K562 (cell line): ENCODE measurements around the gene NAIF1. TPM values are rescaled to one million over a fixed set of nuclear protein-coding genes. Genes with fewer than 3 reads are reported as not detected.
A peak's percentile ranks its signal among the peaks of the same experiment; 100 is the strongest.

Experiments
- EHMT2 ChIP-seq: fragments of 450-650 bp; IDR thresholded peaks from 2 replicates; pipeline ENCODE4 v1.6.1; 2018; ENCODE audit warnings: antibody characterized with exemption
- FOXK1 ChIP-seq: sonication (generic); formaldehyde crosslinking; IDR thresholded peaks from 2 replicates; pipeline ENCODE4 v1.8.0; 2022; ENCODE audit warnings: missing genetic modification reagents, mild to moderate bottlenecking, borderline replicate concordance
- GABPB1 ChIP-seq: sonication (generic); formaldehyde crosslinking; IDR thresholded peaks from 2 replicates; pipeline ENCODE4 v1.8.0; 2022; ENCODE audit warnings: mild to moderate bottlenecking, missing genetic modification reagents
- MYNN ChIP-seq, 2 experiments: sonication (generic); formaldehyde crosslinking in 1 of 2; IDR thresholded peaks; 2 replicates each; pipeline versions ENCODE4 v1.5.0 to v1.6.1; 2016 to 2020; ENCODE audit warnings: antibody characterized with exemption in 1 of 2, missing genetic modification reagents in 1 of 2
- NFYB ChIP-seq: IDR thresholded peaks from 2 replicates; pipeline ENCODE4 v1.6.1; 2011; ENCODE audit warnings: mild to moderate bottlenecking, moderate library complexity; ENCODE audit not compliant: insufficient read length; ENCODE audit errors: extremely low read depth
- SMAD3 ChIP-seq: fragments of 450-650 bp; formaldehyde crosslinking; conservative IDR thresholded peaks from 2 replicates; pipeline ENCODE4 v1.4.0; 2020; ENCODE audit warnings: mild to moderate bottlenecking
- STAT5B ChIP-seq: fragments of 250-450 bp; sonication (Bioruptor Pico); IDR thresholded peaks from 2 replicates; pipeline ENCODE4 v1.8.0; 2021; ENCODE audit warnings: mild to moderate bottlenecking, inconsistent platforms
- ZFP1 ChIP-seq: fragments of 450-650 bp; formaldehyde crosslinking; IDR thresholded peaks from 2 replicates; pipeline ENCODE4 v1.4.0; 2020; ENCODE audit warnings: mild to moderate bottlenecking, mixed read lengths
- polyA plus RNA-seq, 8 experiments: library from polyadenylated mRNA; depleted of rRNA in 4 of 8; stranded (reverse) in 5 of 8; unstranded in 3 of 8; fragments of >200 nt; fragmentation: Nextera tagmentation in 2 of 8; fragmentation: Illumina TruSeq in 1 of 8; extraction: Ambion mirVana in 2 of 8; extraction: Trizol in 1 of 8; gene quantifications; 2 replicates each; pipeline versions ENCODE4 v1.2.1 to v1.2.3, GENCODE V29; 2011 to 2014; ENCODE audit warnings: inconsistent platforms in 1 of 8, missing spikeins in 1 of 8
- total RNA-seq, 7 experiments: library from RNA; depleted of rRNA in 6 of 7; stranded (reverse); fragments of >200 nt in 6 of 7; fragmentation: Illumina TruSeq in 2 of 7; extraction: Trizol in 2 of 7; gene quantifications; 2 replicates each; pipeline versions ENCODE4 v1.2.1 to v1.2.3, GENCODE V29; 2011 to 2021; ENCODE audit warnings: low replicate concordance in 1 of 7
- TF ChIP-seq, protein P1 (sequence below): sonication (generic); formaldehyde crosslinking; IDR thresholded peaks from 2 replicates; pipeline ENCODE4 v1.8.0; 2022; ENCODE audit warnings: mild to moderate bottlenecking, low read depth, missing genetic modification reagents
- TF ChIP-seq, protein P2 (sequence below), 2 experiments: IDR thresholded peaks; 2 replicates each; pipeline ENCODE4 v1.6.1; 2011; ENCODE audit warnings: borderline replicate concordance in 1 of 2, control low read depth in 1 of 2, low read depth in 1 of 2, low read length in 1 of 2, mild to moderate bottlenecking in 1 of 2, mixed read lengths in 1 of 2, moderate library complexity in 1 of 2; ENCODE audit not compliant: insufficient read depth in 1 of 2, insufficient read length in 1 of 2, poor library complexity in 1 of 2, severe bottlenecking in 1 of 2; ENCODE audit errors: extremely low read depth in 1 of 2
- TF ChIP-seq, protein P3 (sequence below): fragments of 250-450 bp; sonication (Bioruptor Pico); IDR thresholded peaks from 2 replicates; pipeline ENCODE4 v1.6.1; 2021; ENCODE audit warnings: mild to moderate bottlenecking
- TF ChIP-seq, protein P4 (sequence below): fragments of 250-450 bp; sonication (Bioruptor Pico); IDR thresholded peaks from 2 replicates; pipeline ENCODE4 v1.9.0; 2021; ENCODE audit warnings: mild to moderate bottlenecking
- TF ChIP-seq, protein P5 (sequence below): fragments of 450-650 bp; conservative IDR thresholded peaks from 2 replicates; pipeline ENCODE4 v1.6.1; 2016; ENCODE audit warnings: missing genetic modification characterization, low read depth, mild to moderate bottlenecking, missing compliant biosample characterization, moderate library complexity
- TF ChIP-seq, protein P6 (sequence below): fragments of 450-650 bp; IDR thresholded peaks from 2 replicates; pipeline ENCODE4 v1.6.1; 2016; ENCODE audit warnings: low read depth

The NAIF1 gene
- total and polyA plus RNA-seq, 9 of the 15 experiments (the other 6 are each of a cell fraction or from before 2014, with no cell fraction given), result 4.8 to 26.6 (median 17.2) TPM

DNA sequence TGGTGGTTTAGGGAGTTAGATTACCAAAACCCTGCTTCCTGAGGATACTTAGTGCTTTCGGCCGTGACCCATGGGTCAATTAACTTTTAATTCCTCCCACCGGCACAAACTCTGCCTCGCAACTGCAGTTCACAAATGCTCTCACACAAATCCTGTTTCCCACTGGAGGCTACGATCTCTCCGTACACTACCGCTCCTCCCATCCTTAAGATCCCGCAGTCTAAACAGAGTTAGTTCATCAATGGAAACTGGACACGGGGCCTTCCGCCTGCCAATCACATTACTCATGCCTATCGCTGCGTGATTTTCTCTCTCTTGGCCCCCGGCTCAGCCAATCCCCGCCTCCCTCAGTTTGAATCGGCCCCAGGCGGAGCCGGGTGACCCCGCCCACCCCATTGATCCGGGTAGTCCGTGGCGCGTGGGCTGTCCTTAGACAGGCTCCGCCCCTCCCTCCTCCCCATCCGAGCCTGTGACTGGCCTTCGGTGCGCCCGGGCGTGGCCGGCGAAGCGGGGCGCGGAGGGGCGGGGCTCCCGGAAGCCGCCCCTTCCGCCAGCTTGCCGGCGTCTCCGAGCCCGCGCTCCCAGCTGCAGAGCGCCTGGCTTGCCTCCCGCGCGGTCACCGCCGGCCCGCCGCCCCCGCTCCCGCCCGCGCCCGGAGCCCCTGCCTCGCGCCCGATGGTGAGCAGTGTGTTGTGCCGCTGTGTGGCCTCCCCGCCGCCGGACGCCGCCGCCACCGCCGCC, 695 bp upstream of the NAIF1 start, which contains the start of gene SLC25A25 (continued):
- TF ChIP-seq, protein P1, sequence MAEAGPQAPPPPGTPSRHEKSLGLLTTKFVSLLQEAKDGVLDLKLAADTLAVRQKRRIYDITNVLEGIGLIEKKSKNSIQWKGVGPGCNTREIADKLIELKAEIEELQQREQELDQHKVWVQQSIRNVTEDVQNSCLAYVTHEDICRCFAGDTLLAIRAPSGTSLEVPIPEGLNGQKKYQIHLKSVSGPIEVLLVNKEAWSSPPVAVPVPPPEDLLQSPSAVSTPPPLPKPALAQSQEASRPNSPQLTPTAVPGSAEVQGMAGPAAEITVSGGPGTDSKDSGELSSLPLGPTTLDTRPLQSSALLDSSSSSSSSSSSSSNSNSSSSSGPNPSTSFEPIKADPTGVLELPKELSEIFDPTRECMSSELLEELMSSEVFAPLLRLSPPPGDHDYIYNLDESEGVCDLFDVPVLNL (CRISPR knock-in tag), result no peak
- TF ChIP-seq GABPB1 (CRISPR knock-in tag), result no peak; the same call in 1 of the 2 replicates
- TF ChIP-seq, protein P2, sequence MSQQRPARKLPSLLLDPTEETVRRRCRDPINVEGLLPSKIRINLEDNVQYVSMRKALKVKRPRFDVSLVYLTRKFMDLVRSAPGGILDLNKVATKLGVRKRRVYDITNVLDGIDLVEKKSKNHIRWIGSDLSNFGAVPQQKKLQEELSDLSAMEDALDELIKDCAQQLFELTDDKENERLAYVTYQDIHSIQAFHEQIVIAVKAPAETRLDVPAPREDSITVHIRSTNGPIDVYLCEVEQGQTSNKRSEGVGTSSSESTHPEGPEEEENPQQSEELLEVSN (IDR thresholded peaks at IDR 0.05; ENCODE audit: borderline replicate concordance in 1 of 2, extremely low read depth in 1 of 2, insufficient read depth in 1 of 2, insufficient read length in 1 of 2, low read depth in 1 of 2, low read length in 1 of 2, poor library complexity in 1 of 2, severe bottlenecking in 1 of 2), result peak; percentile 33 to 93
- no peak for TF ChIP-seq SMAD3
- TF ChIP-seq, protein P3, sequence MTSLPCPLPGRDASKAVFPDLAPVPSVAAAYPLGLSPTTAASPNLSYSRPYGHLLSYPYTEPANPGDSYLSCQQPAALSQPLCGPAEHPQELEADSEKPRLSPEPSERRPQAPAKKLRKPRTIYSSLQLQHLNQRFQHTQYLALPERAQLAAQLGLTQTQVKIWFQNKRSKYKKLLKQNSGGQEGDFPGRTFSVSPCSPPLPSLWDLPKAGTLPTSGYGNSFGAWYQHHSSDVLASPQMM (CRISPR knock-in tag), result no peak
- no peak for TF ChIP-seq ZFP1
- no peak for TF ChIP-seq FOXK1 (CRISPR knock-in tag)
- TF ChIP-seq, protein P4, sequence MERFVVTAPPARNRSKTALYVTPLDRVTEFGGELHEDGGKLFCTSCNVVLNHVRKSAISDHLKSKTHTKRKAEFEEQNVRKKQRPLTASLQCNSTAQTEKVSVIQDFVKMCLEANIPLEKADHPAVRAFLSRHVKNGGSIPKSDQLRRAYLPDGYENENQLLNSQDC (CRISPR knock-in tag), result no peak
- no peak; the same call in 1 of the 2 replicates for TF ChIP-seq MYNN (IDR thresholded peaks at IDR 0.05)
- no peak for TF ChIP-seq MYNN (CRISPR knock-in tag; IDR thresholded peaks at IDR 0.05)
- no peak for TF ChIP-seq STAT5B
- no peak for TF ChIP-seq EHMT2
- TF ChIP-seq, protein P5, sequence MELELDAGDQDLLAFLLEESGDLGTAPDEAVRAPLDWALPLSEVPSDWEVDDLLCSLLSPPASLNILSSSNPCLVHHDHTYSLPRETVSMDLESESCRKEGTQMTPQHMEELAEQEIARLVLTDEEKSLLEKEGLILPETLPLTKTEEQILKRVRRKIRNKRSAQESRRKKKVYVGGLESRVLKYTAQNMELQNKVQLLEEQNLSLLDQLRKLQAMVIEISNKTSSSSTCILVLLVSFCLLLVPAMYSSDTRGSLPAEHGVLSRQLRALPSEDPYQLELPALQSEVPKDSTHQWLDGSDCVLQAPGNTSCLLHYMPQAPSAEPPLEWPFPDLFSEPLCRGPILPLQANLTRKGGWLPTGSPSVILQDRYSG (tag), result no peak
- peak; percentile 51 for TF ChIP-seq NFYB
- TF ChIP-seq, protein P6, sequence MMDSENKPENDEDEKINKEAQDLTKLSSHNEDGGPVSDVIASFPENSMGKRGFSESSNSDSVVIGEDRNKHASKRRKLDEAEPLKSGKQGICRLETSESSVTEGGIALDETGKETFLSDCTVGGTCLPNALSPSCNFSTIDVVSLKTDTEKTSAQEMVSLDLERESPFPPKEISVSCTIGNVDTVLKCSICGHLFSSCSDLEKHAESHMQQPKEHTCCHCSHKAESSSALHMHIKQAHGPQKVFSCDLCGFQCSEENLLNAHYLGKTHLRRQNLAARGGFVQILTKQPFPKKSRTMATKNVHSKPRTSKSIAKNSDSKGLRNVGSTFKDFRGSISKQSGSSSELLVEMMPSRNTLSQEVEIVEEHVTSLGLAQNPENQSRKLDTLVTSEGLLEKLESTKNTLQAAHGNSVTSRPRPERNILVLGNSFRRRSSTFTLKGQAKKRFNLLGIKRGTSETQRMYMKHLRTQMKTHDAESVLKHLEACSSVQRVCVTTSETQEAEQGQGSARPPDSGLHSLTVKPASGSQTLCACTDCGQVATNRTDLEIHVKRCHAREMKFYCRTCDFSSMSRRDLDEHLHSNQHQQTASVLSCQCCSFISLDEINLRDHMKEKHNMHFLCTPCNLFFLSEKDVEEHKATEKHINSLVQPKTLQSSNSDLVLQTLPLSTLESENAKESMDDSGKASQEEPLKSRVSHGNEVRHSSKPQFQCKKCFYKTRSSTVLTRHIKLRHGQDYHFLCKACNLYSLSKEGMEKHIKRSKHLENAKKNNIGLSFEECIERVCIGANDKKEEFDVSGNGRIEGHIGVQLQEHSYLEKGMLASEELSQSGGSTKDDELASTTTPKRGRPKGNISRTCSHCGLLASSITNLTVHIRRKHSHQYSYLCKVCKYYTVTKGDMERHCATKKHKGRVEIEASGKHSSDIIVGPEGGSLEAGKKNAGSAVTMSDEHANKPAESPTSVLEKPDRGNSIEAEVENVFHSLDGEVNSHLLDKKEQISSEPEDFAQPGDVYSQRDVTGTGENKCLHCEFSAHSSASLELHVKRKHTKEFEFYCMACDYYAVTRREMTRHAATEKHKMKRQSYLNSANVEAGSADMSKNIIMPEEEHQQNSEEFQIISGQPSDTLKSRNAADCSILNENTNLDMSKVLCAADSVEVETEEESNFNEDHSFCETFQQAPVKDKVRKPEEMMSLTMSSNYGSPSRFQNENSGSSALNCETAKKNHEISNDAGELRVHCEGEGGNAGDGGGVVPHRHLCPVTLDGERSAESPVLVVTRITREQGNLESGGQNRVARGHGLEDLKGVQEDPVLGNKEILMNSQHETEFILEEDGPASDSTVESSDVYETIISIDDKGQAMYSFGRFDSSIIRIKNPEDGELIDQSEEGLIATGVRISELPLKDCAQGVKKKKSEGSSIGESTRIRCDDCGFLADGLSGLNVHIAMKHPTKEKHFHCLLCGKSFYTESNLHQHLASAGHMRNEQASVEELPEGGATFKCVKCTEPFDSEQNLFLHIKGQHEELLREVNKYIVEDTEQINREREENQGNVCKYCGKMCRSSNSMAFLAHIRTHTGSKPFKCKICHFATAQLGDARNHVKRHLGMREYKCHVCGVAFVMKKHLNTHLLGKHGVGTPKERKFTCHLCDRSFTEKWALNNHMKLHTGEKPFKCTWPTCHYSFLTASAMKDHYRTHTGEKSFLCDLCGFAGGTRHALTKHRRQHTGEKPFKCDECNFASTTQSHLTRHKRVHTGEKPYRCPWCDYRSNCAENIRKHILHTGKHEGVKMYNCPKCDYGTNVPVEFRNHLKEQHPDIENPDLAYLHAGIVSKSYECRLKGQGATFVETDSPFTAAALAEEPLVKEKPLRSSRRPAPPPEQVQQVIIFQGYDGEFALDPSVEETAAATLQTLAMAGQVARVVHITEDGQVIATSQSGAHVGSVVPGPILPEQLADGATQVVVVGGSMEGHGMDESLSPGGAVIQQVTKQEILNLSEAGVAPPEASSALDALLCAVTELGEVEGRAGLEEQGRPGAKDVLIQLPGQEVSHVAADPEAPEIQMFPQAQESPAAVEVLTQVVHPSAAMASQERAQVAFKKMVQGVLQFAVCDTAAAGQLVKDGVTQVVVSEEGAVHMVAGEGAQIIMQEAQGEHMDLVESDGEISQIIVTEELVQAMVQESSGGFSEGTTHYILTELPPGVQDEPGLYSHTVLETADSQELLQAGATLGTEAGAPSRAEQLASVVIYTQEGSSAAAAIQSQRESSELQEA, result no peak
